ENCODE measurements around the gene NR4A1. TPM values are rescaled to one million over a fixed set of nuclear protein-coding genes. Genes with fewer than 3 reads are reported as not detected.

Gene NR4A1
- total and polyA plus RNA-seq, 2 of the 13 experiments (the other 11 are each of a cell fraction or from before 2014, with no cell fraction given): 5.7 to 15.2 TPM

DNA sequence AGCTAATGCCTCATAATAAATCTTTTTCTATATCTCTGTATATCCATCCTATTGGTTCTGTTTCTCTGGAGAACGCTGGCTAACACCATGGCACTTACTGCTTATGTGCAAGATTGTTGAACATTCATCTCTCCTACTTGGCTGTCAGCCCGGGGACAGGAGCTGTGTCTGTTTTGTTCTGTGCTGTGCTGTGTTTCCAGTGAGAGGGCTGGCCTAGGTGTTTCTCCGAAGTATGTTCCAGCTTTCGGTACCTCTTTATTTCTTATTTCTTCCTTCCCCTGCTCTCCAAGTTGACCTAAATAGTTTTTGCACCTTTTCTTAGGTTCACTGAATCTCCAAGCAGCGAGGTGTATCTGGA is 18.8 kb upstream of the NR4A1 start (continued):
- TF ChIP-seq, protein P1, sequence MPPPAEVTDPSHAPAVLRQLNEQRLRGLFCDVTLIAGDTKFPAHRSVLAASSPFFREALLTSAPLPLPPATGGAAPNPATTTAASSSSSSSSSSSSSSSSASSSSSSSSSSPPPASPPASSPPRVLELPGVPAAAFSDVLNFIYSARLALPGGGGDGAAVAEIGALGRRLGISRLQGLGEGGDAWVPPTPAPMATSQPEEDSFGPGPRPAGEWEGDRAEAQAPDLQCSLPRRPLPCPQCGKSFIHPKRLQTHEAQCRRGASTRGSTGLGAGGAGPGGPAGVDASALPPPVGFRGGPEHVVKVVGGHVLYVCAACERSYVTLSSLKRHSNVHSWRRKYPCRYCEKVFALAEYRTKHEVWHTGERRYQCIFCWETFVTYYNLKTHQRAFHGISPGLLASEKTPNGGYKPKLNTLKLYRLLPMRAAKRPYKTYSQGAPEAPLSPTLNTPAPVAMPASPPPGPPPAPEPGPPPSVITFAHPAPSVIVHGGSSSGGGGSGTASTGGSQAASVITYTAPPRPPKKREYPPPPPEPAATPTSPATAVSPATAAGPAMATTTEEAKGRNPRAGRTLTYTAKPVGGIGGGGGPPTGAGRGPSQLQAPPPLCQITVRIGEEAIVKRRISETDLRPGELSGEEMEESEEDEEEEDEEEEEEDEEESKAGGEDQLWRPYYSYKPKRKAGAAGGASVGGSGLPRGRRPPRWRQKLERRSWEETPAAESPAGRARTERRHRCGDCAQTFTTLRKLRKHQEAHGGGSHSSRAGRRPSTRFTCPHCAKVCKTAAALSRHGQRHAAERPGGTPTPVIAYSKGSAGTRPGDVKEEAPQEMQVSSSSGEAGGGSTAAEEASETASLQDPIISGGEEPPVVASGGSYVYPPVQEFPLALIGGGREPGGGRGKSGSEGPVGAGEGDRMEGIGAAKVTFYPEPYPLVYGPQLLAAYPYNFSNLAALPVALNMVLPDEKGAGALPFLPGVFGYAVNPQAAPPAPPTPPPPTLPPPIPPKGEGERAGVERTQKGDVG (CRISPR knock-in tag; IDR thresholded peaks at IDR 0.05; ENCODE audit: borderline replicate concordance): no peak
- no peak for TF ChIP-seq ZNF703 (CRISPR knock-in tag; IDR thresholded peaks at IDR 0.05; ENCODE audit: borderline replicate concordance)
- TF ChIP-seq, protein P2, sequence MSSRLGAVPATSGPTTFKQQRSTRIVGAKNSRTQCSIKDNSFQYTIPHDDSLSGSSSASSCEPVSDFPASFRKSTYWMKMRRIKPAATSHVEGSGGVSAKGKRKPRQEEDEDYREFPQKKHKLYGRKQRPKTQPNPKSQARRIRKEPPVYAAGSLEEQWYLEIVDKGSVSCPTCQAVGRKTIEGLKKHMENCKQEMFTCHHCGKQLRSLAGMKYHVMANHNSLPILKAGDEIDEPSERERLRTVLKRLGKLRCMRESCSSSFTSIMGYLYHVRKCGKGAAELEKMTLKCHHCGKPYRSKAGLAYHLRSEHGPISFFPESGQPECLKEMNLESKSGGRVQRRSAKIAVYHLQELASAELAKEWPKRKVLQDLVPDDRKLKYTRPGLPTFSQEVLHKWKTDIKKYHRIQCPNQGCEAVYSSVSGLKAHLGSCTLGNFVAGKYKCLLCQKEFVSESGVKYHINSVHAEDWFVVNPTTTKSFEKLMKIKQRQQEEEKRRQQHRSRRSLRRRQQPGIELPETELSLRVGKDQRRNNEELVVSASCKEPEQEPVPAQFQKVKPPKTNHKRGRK (CRISPR knock-in tag; IDR thresholded peaks at IDR 0.05): no peak
- no peak for TF ChIP-seq NFE2L2 (IDR thresholded peaks at IDR 0.05; ENCODE audit: low read length)
- no peak for TF ChIP-seq ONECUT2 (CRISPR knock-in tag; IDR thresholded peaks at IDR 0.05)
- TF ChIP-seq ZNF737 (CRISPR knock-in tag; IDR thresholded peaks at IDR 0.05; ENCODE audit: borderline replicate concordance): no peak

DNA sequence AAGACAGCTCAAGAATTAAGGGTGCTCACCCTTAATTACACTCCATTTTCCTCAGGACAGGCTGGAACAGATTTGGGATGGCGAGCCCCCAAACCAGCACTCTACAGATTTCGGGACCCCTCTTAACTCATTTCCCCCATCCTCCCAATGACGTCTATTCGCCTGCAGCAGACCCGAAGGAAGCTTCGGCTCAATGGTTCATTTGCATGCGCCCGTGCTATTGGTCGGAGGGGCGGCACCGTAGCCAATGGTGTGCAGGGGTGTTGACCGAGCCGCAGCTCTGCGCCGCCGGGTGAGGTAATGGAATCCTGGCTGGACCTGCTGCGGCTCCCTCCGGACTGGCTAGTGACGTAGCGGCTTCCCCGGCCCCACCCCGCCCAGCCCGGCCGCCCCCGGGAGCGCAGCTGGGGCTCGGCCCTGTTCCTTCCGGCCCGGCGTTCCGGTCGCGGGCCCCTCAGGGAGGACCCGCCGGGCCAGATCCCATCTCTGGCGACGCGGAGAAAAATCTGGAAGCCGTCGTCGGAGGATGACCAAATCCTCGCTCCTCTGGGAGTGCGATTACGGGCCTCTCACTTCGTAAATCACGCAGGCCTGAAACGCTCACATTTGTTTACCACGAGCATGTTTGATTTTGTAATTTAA is 18.3 kb upstream of the NR4A1 start:
- Histone ChIP-seq H3K27me3 (ENCODE audit: control insufficient read depth in 1 of 2, insufficient read depth in 2 of 2, low read length in 2 of 2) (peaks cover 3 to 40% of the 10 kb centered on the region in 2 experiments; a peak in 4 of 5 replicates), H3K4me3 (replicated peaks in 1 of 3; ENCODE audit: insufficient read depth in 1 of 3, low read depth in 2 of 3, low read length in 3 of 3) (peak overlapping the region; percentile 31 to 51 (median 37); a peak in 5 of 6 replicates), H3K9ac (ENCODE audit: insufficient read depth, low read depth, low read length) (peak overlapping the region; percentile 64; the same call in 1 of the 2 replicates), H3K4me1 (ENCODE audit: insufficient read depth, low read length) (peaks cover 35% of the 10 kb centered on the region), H3K79me2 (ENCODE audit: insufficient read depth, low read length) (no peaks in the 10 kb centered on the region), H3K4me2 (ENCODE audit: low read depth, low read length) (peak overlapping the region; percentile 85), H2AFZ (ENCODE audit: low read length) (peak overlapping the region; percentile 20), H3K27ac (ENCODE audit: extremely low read length, insufficient read depth, low read length) (no peak overlapping the region), H3K36me3 (replicated peaks in 1 of 2; ENCODE audit: control insufficient read depth in 1 of 2, insufficient read depth in 2 of 2, low read length in 2 of 2) (no peaks in the 10 kb centered on the region), H4K20me1 (ENCODE audit: insufficient read depth, low read length) (no peaks in the 10 kb centered on the region), H3K9me3 (ENCODE audit: low read length) (no peaks in the 10 kb centered on the region)
- intact Hi-C loops (cut with micrococcal nuclease; ENCODE audit: unreplicated experiment) (no loop called here), in situ Hi-C loops (cut with HindIII; ENCODE audit: extremely low pct_ligation_motif_present, low pct_unique_long_range_greater_than_20kb) (no loop called here)
- ChIA-PET CTCF (ENCODE audit: low intra/inter-chr PET ratio, low total read pairs) (no interaction called here), POLR2A (interaction anchor here (0.5 to 2.4 kb wide), 17 partner anchors 9 to 1237 kb away, joined by 3 to 34 read pairs (median 4); partner anchors contain the start of genes ATG101, KRT18 and NR4A1)
- DNase-seq (ENCODE audit: low spot score) (peak; percentile 90), ATAC-seq (peak; percentile 96), FAIRE-seq (peak; percentile 89)
- WGBS (ENCODE audit: low lambda C conversion rate): 5% methylated on average over 11 of the region's 48 CpGs
- BruUV-seq (replicated peaks): no TSS peak
- TF ChIP-seq ZBTB42 (CRISPR knock-in tag; IDR thresholded peaks at IDR 0.05): 0 out of 2 replicates have a peak, but pooled peaks have one; percentile 55
- TF ChIP-seq, protein P3, sequence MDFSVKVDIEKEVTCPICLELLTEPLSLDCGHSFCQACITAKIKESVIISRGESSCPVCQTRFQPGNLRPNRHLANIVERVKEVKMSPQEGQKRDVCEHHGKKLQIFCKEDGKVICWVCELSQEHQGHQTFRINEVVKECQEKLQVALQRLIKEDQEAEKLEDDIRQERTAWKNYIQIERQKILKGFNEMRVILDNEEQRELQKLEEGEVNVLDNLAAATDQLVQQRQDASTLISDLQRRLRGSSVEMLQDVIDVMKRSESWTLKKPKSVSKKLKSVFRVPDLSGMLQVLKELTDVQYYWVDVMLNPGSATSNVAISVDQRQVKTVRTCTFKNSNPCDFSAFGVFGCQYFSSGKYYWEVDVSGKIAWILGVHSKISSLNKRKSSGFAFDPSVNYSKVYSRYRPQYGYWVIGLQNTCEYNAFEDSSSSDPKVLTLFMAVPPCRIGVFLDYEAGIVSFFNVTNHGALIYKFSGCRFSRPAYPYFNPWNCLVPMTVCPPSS (IDR thresholded peaks at IDR 0.05): no peak
- TF ChIP-seq NFRKB (IDR thresholded peaks at IDR 0.05): no peak
- TF ChIP-seq ASH2L (IDR thresholded peaks at IDR 0.05; ENCODE audit: insufficient read length, low read depth, low read length): peak; percentile 23
- TF ChIP-seq NR2F6 (IDR thresholded peaks at IDR 0.05): no peak
- no peak for TF ChIP-seq NR2F6 (CRISPR knock-in tag; IDR thresholded peaks at IDR 0.05)
- no peak for TF ChIP-seq PAX8 (CRISPR knock-in tag; IDR thresholded peaks at IDR 0.05; ENCODE audit: borderline replicate concordance)
- no peak for TF ChIP-seq AGO2 (optimal IDR thresholded peaks at IDR 0.05; ENCODE audit: low read depth, low read length)
- no peak for TF ChIP-seq ZNF564 (CRISPR knock-in tag; IDR thresholded peaks at IDR 0.05)

Data from HepG2 (cell line).